CD14-positive monocyte (primary cell): ENCODE data around the gene FAM163B. TPM values are rescaled to one million over a fixed set of nuclear protein-coding genes. Genes with fewer than 3 reads are reported as not detected.

Source experiments
- DNase-seq, 3 donors: peaks; one replicate each; pipeline ENCODE4 v3.0.0-alpha.2; 2011 to 2022
- H2AFZ ChIP-seq: 2 replicates; pipeline ENCODE4 v1.6.0; 2012; ENCODE audit warnings: mild to moderate bottlenecking, low read depth, low read length, inconsistent platforms; ENCODE audit not compliant: insufficient read depth, poor library complexity, severe bottlenecking
- H3K27ac ChIP-seq, 2 donors: 1 replicate in 1 of 2; 2 replicates in 1 of 2; pipeline ENCODE4 v1.5.1; 2012 to 2013; ENCODE audit warnings: low read length in 2 of 2, control low read depth in 1 of 2, inconsistent platforms in 1 of 2, low read depth in 1 of 2, mild to moderate bottlenecking in 1 of 2
- H3K27me3 ChIP-seq, 2 donors: one replicate each; pipeline versions ENCODE4 v1.6.0 to v1.6.1; 2011 to 2013; ENCODE audit warnings: low read length in 2 of 2; ENCODE audit not compliant: control insufficient read depth in 2 of 2, insufficient read depth in 2 of 2
- H3K36me3 ChIP-seq, 2 donors: replicated peaks in 1 of 2; 1 replicate in 1 of 2; 2 replicates in 1 of 2; pipeline versions ENCODE4 v1.5.1 to v1.6.1; 2012 to 2013; ENCODE audit warnings: low read length in 2 of 2, control low read depth in 1 of 2, inconsistent platforms in 1 of 2, mild to moderate bottlenecking in 1 of 2; ENCODE audit not compliant: insufficient read depth in 2 of 2, control insufficient read depth in 1 of 2
- H3K4me1 ChIP-seq, 2 donors: 1 replicate in 1 of 2; 2 replicates in 1 of 2; pipeline versions ENCODE4 v1.5.1 to v1.6.1; 2012 to 2013; ENCODE audit warnings: low read length in 2 of 2, control low read depth in 1 of 2, inconsistent platforms in 1 of 2, mild to moderate bottlenecking in 1 of 2, moderate library complexity in 1 of 2; ENCODE audit not compliant: insufficient read depth in 2 of 2, control insufficient read depth in 1 of 2
- H3K4me2 ChIP-seq: replicated peaks from 2 replicates; pipeline ENCODE3; 2012; ENCODE audit warnings: low read length, moderate library complexity, mild to moderate bottlenecking; ENCODE audit not compliant: poor library complexity, severe bottlenecking; ENCODE audit errors: extremely low read depth
- H3K4me3 ChIP-seq, 3 experiments: fragments of 200-600 bp in 1 of 3; sonication (generic) in 1 of 3; replicated peaks in 1 of 3; 1 replicate in 2 of 3; 2 replicates in 1 of 3; pipeline ENCODE4 v1.5.1; 2011 to 2013; ENCODE audit warnings: low read length in 3 of 3, mild to moderate bottlenecking in 3 of 3, control low read depth in 2 of 3, low read depth in 2 of 3, inconsistent platforms in 1 of 3, moderate library complexity in 1 of 3
- H3K79me2 ChIP-seq: 2 replicates; pipeline ENCODE4 v1.6.0; 2012; ENCODE audit warnings: mild to moderate bottlenecking, control low read depth, inconsistent platforms, low read length, moderate library complexity; ENCODE audit not compliant: insufficient read depth
- H3K9ac ChIP-seq: 2 replicates; pipeline ENCODE4 v1.6.0; 2017; ENCODE audit warnings: low read length, mild to moderate bottlenecking; ENCODE audit not compliant: insufficient read depth, poor library complexity, severe bottlenecking
- H3K9me3 ChIP-seq, 2 donors: replicated peaks in 1 of 2; 1 replicate in 1 of 2; 2 replicates in 1 of 2; pipeline versions ENCODE4 v1.5.1 to v1.6.1; 2012 to 2013; ENCODE audit warnings: low read length in 2 of 2, control low read depth in 1 of 2; ENCODE audit not compliant: control insufficient read depth in 1 of 2, insufficient read depth in 1 of 2
- H4K20me1 ChIP-seq: 2 replicates; pipeline ENCODE4 v1.6.0; 2012; ENCODE audit warnings: mild to moderate bottlenecking, low read length, control low read depth, moderate library complexity; ENCODE audit not compliant: insufficient read depth
- H3K27ac Mint-ChIP-seq, 7 donors: one replicate each; pipeline ENCODE4 v1.8.0; 2020; ENCODE audit warnings: mild to moderate bottlenecking in 7 of 7, mixed read lengths in 7 of 7, moderate library complexity in 6 of 7, inconsistent platforms in 2 of 7
- H3K27me3 Mint-ChIP-seq, 3 donors: one replicate each; pipeline ENCODE4 v1.8.0; 2021 to 2022; ENCODE audit warnings: low read depth in 3 of 3, mild to moderate bottlenecking in 3 of 3, mixed read lengths in 3 of 3, moderate library complexity in 3 of 3, inconsistent platforms in 1 of 3
- H3K36me3 Mint-ChIP-seq, 2 donors: one replicate each; pipeline ENCODE4 v1.8.0; 2020; ENCODE audit warnings: mixed read lengths in 2 of 2, inconsistent platforms in 1 of 2, mild to moderate bottlenecking in 1 of 2
- H3K4me1 Mint-ChIP-seq: one replicate; pipeline ENCODE4 v1.8.0; 2020; ENCODE audit warnings: mild to moderate bottlenecking, mixed read lengths
- H3K4me3 Mint-ChIP-seq, 2 donors: one replicate each; pipeline ENCODE4 v1.8.0; 2020; ENCODE audit warnings: mild to moderate bottlenecking in 2 of 2, mixed read lengths in 2 of 2, moderate library complexity in 1 of 2
- H3K9me3 Mint-ChIP-seq, 7 donors: one replicate each; pipeline ENCODE4 v1.8.0; 2020 to 2022; ENCODE audit warnings: mixed read lengths in 7 of 7, mild to moderate bottlenecking in 6 of 7, moderate library complexity in 6 of 7, inconsistent platforms in 2 of 7
- WGBS: methylation state at CpG from one replicate; pipeline ENCODE4 v1.1.5; 2013; ENCODE audit warnings: missing lambda C conversion rate; ENCODE audit not compliant: insufficient coverage; 5-methylcytosine and 5-hydroxymethylcytosine counted together
- intact Hi-C, 2 donors: fragments of 100-400 bp; cut with micrococcal nuclease; formaldehyde crosslinking; loops; one replicate each; pipeline versions ENCODE4 v1.15.0 to v1.15.1; 2023
- polyA plus RNA-seq, 3 donors: library from polyadenylated mRNA; depleted of rRNA in 1 of 3; unstranded in 2 of 3; stranded (reverse) in 1 of 3; fragments of 300-500 nt in 2 of 3; fragments of >200 nt in 1 of 3; fragmentation: Illumina TruSeq in 2 of 3; gene quantifications; 1 replicate in 2 of 3; 2 replicates in 1 of 3; pipeline ENCODE4 v1.2.3, GENCODE V29; 2012 to 2021
- TF ChIP-seq, protein P1 (sequence below): fragments of 200-600 bp; IDR thresholded peaks from one replicate; pipeline ENCODE4 v1.8.0; 2022; ENCODE audit warnings: antibody characterized with exemption, mild to moderate bottlenecking

The FAM163B gene
- polyA plus RNA-seq, 3 donors = not detected

DNA sequence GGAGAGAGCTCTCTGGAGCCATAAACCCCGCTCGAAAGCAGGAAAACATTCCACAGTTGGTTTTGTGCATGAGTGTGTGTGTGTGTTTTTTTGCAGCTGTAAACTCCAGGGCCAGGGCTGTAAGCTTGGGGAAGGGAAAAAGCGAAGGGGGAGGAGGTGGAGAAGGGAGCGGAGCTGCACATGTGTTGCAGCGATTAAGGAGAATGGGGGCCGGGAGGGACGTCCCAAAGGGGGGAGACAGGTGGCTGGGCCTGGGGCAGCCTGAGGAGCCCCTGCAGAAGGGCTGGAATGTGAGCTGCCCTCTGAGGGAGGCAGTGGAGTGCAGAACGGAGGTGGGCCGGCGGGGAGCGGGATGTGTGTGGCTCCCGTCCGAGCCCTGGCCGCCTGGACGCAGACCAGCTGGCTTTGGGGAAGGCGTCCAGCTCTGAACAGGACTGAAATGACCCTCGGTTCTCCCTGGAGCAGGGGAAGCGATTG, 81.7 kb downstream of the FAM163B start:
- H3K4me2 ChIP-seq = no peak overlapping the region
- no peak overlapping the region for H3K4me3 ChIP-seq
- no peaks in the 10 kb centered on the region for H3K36me3 Mint-ChIP-seq
- H3K9me3 Mint-ChIP-seq = no peaks in the 10 kb centered on the region
- no peak for DNase-seq
- peaks cover 0 to 2% of the 10 kb centered on the region in 2 donors for H3K27me3 ChIP-seq
- H3K4me1 ChIP-seq = no peaks in the 10 kb centered on the region
- no peak overlapping the region for H2AFZ ChIP-seq
- H3K9me3 ChIP-seq = no peaks in the 10 kb centered on the region
- H3K27me3 Mint-ChIP-seq = peaks cover 6 to 15% (median 11%) of the 10 kb centered on the region in 3 donors
- no peaks in the 10 kb centered on the region for H3K36me3 ChIP-seq
- no peak overlapping the region for H3K27ac ChIP-seq
- no peak overlapping the region for H3K9ac ChIP-seq
- TF ChIP-seq, protein P1, sequence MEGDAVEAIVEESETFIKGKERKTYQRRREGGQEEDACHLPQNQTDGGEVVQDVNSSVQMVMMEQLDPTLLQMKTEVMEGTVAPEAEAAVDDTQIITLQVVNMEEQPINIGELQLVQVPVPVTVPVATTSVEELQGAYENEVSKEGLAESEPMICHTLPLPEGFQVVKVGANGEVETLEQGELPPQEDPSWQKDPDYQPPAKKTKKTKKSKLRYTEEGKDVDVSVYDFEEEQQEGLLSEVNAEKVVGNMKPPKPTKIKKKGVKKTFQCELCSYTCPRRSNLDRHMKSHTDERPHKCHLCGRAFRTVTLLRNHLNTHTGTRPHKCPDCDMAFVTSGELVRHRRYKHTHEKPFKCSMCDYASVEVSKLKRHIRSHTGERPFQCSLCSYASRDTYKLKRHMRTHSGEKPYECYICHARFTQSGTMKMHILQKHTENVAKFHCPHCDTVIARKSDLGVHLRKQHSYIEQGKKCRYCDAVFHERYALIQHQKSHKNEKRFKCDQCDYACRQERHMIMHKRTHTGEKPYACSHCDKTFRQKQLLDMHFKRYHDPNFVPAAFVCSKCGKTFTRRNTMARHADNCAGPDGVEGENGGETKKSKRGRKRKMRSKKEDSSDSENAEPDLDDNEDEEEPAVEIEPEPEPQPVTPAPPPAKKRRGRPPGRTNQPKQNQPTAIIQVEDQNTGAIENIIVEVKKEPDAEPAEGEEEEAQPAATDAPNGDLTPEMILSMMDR = no peak
- no peaks in the 10 kb centered on the region for H3K79me2 ChIP-seq
- no peak overlapping the region for H3K27ac Mint-ChIP-seq
- H3K4me3 Mint-ChIP-seq = no peak overlapping the region
- WGBS = 89% methylated on average over 5 of the region's 18 CpGs
- H3K4me1 Mint-ChIP-seq = no peaks in the 10 kb centered on the region
- no peaks in the 10 kb centered on the region for H4K20me1 ChIP-seq
- intact Hi-C loops = no loop called here

Other genes starting within 250 kb of the FAM163B start
- 100 to 1,000 TPM in 2 of 3 donors, 10 to 100 TPM in 1; 61.4 to 175 (median 157) TPM for gene SURF4, start 233.3 kb downstream of the FAM163B start, polyA plus RNA-seq
- gene STKLD1, start 233.0 kb downstream of the FAM163B start, polyA plus RNA-seq = under 1 TPM in 1 of 3 donors, not detected in 2; 0.27 TPM
- 10 to 100 TPM in 1 of 3 donors, 1 to 10 TPM in 2; 3.0 to 11.0 (median 4.2) TPM for gene REXO4, start 191.4 kb downstream of the FAM163B start, polyA plus RNA-seq
- under 1 TPM in 1 of 3 donors, not detected in 2; 0.77 TPM for gene ADAMTS13, start 187.0 kb downstream of the FAM163B start, polyA plus RNA-seq
- gene CACFD1, start 149.4 kb downstream of the FAM163B start, polyA plus RNA-seq = 1 to 10 TPM; 5.0 to 6.7 (median 5.1) TPM
- 100 to 1,000 TPM in 1 of 3 donors, 10 to 100 TPM in 2; 43.2 to 127 (median 60.4) TPM for gene SLC2A6, start 130.3 kb downstream of the FAM163B start, polyA plus RNA-seq
- gene MYMK, start 84.4 kb downstream of the FAM163B start, polyA plus RNA-seq = not detected
- gene ADAMTSL2, start 74.7 kb downstream of the FAM163B start, polyA plus RNA-seq = under 1 TPM in 1 of 3 donors, not detected in 2; 0.08 TPM
- not detected for gene DBH, start 27.0 kb upstream of the FAM163B start, polyA plus RNA-seq
- not detected for gene SARDH, start 129.0 kb upstream of the FAM163B start, polyA plus RNA-seq